ENCODE data around the gene ARL6IP6.
"Not testable (repeated sequence)": the region's sequence is repeated elsewhere in the genome, so short reads cannot be mapped to it uniquely, and the experiment has no call there.

GRCh38 chr2:152763208-152763607 lies 44.8 kb downstream of the ARL6IP6 start:
- TF ChIP-seq CTCF (conservative IDR thresholded peaks at IDR 0.05); EZH2 (IDR thresholded peaks at IDR 0.05; ENCODE audit: low read depth): not testable (repeated sequence)
